Glomerular visceral epithelial cell (primary cell): ENCODE results near the gene RAB3IL1.
A peak's percentile ranks its signal among the peaks of the same experiment; 100 is the strongest.

ENCODE experiments used
- DNase-seq: peaks from one replicate; pipeline ENCODE4 v3.0.0-alpha.2; 2016; ENCODE audit errors: extremely low spot score

The RAB3IL1 gene

GRCh38 chr11:61952882-61953281, 35.5 kb upstream of the RAB3IL1 start:
- no peak for DNase-seq

GRCh38 chr11:61951484-61952135, 34.2 kb upstream of the RAB3IL1 start:
- DNase-seq = no peak

DNA sequence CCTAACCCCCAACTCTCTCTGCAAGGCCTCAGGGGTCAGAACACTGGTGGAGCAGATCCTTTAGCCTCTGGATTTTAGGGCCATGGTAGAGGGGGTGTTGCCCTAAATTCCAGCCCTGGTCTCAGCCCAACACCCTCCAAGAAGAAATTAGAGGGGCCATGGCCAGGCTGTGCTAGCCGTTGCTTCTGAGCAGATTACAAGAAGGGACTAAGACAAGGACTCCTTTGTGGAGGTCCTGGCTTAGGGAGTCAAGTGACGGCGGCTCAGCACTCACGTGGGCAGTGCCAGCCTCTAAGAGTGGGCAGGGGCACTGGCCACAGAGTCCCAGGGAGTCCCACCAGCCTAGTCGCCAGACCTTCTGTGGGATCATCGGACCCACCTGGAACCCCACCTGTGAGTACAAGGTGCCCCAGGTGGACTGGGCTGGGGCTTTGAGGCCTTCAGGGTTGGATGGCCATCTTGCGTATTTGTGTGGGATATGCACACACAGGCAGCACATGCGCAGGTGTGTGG, 32.7 kb upstream of the RAB3IL1 start, which contains the start of gene BEST1:
TSS of gene BEST1 (plus strand) at position 317 of the 513 bp plus-strand sequence. CDS start 1,456 bp downstream, outside the sequence.
- no peak for DNase-seq

GRCh38 chr11:61949169-61950034, 32.0 kb upstream of the RAB3IL1 start:
- DNase-seq = peak; percentile 35

DNA sequence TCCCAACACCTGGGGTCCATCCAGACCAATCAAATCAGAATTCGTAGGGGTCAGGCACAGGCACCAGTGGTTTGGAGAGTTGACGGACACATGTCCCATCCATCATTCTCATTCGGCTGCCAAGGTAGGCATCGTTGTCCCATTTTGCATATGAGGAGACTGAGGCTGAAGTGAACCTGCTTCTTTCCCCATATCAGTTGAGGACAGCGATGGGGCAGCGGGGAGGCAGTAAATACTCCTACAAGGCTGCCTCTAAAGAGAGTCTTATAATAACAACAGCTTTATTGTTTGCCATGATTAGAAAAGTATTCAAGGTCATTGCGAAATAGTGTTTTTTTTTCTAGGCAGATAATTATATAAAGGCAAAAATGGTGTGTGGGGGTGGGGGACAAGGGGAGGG, 31.1 kb upstream of the RAB3IL1 start:
- DNase-seq = no peak

DNA sequence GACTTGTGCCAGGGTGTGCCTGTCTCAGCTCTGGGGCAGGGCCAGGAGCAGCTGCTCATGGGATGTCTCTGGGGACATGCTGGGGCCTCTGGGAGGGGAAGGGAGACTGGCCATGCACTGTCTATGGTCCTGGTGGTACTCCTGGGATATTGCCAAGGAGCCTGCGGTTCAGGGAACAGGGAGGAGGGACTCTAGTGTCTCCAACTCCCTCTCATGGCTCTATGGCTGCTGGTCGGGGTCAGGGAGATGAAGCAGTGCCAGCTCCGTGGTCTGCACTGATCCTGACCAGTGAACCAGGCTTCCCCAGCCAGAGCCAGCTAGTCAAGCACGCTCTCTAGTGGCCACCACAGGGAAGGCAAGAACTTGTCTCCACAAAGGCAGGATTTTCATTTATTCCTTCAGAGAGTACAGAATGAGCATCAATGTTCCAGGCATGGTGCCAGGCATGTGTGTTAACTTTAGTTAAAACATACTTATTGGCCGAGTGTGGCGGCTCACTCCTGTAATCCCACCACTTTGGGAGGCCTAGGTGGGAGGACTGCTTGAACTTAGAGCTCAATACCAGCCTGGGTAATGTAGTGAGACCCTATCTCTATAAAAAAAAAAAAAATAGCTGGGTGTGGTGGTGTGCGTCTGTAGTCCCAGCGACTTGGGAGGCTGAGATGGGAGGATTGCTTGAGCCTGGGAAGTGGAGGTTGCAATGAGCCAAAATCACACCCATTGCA, 30.3 kb upstream of the RAB3IL1 start:
- peak; percentile 80 for DNase-seq

- DNase-seq = no peak
These were observed 29.5 kb upstream of the RAB3IL1 start for GRCh38 chr11:61946894-61947293.

DNA sequence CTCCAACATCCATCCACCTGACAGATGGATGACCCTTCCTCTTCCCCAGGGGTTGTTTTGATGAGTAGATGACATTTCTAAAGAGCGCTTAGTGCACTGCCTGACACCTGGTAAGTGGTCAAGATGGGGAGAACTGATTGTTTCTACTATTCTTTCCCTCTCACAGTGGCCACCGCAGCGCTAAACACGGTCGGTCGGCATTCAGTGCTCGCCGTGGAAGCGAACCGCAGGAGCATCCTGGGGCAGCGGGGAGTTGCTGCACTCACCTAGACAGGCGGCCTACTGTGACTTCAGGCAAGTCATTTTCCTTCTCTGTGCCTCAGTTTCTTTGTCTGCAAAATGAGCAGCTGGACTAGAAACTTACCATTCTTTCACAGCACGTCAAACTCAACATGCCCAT, 27.8 kb upstream of the RAB3IL1 start:
- no peak for DNase-seq

DNA sequence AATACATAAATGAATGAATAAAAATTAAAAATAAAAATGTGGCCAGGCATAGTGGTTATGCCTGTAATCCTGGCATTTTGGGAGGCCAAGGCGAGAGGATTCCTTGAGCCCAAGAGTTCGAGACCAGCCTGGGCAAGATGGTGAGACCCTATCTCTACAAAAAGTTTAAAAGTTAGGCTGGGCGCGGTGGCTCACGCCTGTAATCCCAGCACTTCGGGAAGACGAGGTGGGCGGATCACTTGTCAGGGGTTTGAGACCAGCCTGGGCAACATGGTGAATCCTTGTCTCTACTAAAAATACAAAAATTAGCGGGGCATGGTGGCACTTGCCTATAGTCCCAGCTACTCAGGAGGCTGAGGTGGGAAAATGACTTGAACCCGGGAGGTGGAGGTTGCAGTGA, 23.1 kb upstream of the RAB3IL1 start:
- DNase-seq = no peak

DNA sequence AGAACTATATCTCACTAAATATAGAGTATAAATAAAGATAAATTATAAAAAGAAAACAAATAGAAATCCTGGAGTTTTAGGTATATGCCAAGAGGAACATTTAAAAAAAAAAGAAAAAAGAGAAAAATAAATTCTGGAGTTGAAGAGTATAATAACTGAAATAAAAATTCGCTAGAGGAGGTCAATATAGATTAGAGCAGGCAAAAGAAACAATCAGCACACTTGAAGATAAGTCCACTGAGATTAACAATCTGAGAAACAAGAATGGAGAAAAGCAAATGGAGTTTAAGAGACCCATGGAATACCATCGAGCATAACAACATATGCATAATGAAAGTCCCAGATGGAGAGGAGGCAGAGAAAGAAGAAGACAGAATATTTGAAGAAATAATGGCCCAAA, 18.5 kb upstream of the RAB3IL1 start:
- no peak for DNase-seq

GRCh38 chr11:61930933-61931332, 13.6 kb upstream of the RAB3IL1 start:
- DNase-seq = no peak

DNA sequence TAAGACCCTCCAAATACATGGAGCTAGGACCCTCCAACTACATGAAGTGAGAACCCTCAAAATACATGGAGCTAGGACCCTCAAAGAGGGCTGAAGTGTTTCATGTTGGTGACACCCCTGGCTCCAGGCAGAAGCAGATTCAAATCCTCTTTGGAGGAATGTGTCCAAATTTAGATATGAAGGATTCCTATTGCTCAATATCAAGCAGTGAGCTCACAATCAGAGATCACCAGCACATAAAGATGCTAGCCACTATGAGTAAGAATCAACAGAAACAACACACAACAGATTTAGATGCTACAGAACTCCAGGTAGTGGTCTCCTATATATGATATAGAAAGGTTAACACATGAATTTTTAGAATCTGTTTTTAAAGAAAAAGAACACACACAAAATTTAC, 11.2 kb upstream of the RAB3IL1 start:
- DNase-seq = no peak

- DNase-seq = no peak
These were observed 10.1 kb upstream of the RAB3IL1 start for GRCh38 chr11:61927501-61927900.

- no peak for DNase-seq
These were observed 8.9 kb upstream of the RAB3IL1 start for GRCh38 chr11:61926235-61926634.

GRCh38 chr11:61925736-61926135, 8.4 kb upstream of the RAB3IL1 start:
- no peak for DNase-seq

- DNase-seq = no peak
These were observed 6.7 kb upstream of the RAB3IL1 start for GRCh38 chr11:61924064-61924455.

DNA sequence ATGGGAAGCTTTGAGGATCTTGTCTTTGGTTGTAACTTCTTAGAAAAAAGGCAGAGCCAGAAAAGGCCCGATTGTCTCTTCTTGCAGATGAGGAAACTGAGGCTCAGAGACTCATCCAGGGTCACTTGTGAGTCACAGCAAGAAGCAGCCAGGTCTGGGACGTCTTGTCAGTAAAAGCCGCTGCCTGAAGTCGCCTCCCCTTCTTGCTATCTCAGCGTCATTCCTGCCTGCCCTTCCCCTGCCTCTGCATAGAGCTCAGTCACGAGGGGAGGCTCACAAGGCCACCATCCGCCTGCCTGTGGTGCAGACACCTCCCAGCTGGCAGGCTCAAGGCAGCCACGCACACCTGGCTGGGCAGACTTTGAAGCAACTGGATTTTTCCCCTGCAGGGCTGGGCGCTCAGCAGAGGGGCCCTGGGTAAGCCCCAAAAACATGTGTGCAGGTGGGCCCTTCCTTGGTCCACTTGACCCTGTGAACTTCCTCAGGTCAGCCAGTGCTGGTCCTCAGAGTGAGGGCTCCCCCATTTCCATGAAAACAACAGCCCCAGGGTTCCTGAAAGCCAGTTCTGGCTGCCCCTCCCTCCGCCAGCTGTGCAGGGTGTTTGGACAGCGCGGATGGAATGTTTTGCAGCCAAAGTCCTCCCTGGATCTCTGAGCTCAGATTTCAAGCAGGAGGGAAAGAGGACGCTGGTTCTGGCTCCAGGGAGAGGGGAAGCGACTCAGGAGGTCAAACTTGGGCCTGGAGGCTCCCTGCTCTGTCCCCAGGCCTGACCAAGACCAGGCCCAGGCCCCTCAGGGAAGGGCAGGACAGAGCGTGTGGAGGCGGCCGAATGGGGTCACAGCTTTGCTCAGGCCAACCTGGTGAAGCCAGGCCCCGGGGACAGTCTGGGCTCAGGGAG, 6.0 kb upstream of the RAB3IL1 start:
- DNase-seq = no peak

DNA sequence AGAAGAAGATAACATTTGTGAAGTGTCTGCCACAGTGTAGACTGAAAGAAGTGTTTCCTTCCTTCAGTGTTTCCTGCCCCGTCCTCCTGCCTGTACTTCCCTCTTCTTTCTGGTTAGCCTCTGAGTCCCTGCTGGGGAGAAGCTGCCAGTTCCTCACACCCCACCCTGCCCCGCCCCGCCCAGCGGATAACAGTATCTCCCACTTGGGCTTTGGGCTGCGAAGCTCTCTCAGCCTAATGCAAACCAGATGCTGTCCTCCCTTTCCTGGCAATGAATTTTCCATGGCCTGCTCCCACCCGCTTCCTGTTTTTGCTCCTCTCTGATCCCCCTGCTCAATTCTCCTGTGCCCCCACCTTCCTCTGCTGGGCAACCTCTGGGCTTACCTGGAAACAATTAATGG, 5.2 kb upstream of the RAB3IL1 start:
- no peak for DNase-seq

DNA sequence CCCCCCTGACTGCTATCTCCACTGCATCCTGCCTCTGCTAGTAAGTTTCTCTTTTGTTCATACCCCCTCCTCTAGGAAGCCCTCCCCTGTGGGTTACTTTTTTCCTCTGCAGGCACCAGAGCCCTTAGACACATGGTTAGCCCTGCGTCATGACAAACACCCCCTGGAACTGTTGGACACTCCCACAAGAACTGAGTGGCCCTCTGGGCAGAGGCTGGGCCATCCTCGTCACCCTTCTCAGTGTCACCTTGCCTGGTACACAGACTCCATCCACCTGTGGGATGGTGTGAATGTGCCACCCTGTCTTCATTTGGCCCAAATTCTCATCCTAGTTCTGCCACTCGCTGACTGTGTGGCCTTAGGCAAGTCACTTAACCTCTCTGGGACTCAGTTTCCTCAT, 4.1 kb upstream of the RAB3IL1 start:
- DNase-seq = no peak

DNA sequence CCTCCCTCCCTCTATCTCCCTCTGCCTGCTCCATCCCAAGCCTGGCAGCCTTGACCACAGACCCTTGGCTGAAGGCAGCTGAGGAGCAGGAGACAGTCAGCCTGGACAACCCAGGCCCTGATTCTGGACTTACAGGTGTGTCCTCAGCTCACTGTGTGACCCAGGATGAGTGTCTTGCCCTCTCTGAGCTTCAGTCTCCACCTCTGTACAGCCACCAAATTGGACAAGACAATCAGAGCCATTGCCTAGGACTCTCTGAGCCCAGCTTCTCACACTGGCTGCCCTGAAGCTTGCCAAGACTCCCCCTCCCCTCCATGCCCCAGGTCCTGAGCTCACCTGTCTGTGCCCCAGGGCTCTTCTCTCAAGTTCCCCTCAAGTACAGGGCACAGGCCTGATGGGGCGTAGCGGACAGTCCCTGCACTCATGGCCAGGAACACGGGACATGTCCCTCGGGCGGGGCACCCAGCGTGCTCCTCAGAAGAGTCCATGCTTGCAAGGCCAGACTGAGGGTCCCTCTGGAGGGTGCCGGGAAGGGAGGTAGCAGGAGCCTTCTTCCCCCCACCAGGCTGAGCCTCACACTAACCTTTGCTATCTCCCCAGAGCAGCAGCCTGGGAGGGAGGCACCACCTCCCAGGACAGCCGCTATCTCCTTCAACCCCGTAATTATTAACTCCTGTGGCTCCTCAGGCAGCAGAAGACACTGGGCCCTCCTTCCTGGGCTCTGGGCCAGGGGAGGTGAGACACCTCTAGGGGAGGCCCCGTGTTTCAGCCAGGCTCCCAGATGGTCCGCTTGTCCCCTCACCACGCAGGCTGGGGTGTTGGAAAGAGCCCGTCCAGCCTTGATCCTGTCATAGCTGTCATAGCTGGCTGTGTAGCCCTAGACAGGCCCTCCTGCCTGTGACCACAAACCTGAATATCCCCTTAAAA, 2.6 kb upstream of the RAB3IL1 start:
- peak; percentile 78 for DNase-seq
